ENCODE measurements around the gene TMEM220. TPM values are rescaled to one million over a fixed set of nuclear protein-coding genes. Genes with fewer than 3 reads are reported as not detected.

The TMEM220 gene
- total RNA-seq, 1 experiment from 2014 or later, result 4.0 TPM

DNA sequence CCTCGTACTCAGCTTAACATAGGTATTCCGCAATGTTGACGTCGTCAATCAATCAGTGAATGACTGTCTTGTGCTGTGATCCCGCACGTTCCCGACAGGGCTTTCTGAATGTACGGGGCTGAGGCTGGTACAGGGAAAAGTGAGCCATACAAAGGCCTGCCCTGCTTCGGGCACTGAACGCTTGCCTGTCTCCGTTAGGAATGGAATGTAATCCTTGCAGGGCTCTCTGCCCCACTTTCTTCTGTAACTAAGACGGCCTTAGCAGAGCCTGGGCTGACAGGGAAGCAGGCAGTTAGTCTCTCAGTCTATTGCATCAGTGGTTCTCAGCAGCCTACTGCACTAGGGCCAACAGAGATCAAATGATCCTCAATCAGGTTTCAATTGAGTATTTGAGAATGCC lies 56.5 kb downstream of the TMEM220 start (continued):
- TF ChIP-seq, protein P1, sequence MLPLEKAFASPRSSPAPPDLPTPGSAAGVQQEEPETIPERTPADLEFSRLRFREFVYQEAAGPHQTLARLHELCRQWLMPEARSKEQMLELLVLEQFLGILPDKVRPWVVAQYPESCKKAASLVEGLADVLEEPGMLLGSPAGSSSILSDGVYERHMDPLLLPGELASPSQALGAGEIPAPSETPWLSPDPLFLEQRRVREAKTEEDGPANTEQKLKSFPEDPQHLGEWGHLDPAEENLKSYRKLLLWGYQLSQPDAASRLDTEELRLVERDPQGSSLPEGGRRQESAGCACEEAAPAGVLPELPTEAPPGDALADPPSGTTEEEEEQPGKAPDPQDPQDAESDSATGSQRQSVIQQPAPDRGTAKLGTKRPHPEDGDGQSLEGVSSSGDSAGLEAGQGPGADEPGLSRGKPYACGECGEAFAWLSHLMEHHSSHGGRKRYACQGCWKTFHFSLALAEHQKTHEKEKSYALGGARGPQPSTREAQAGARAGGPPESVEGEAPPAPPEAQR (CRISPR knock-in tag; IDR thresholded peaks at IDR 0.05), result no peak
- TF ChIP-seq SMAD3 (CRISPR knock-in tag; IDR thresholded peaks at IDR 0.05; ENCODE audit: borderline replicate concordance) (no peak), GABPB1 (CRISPR knock-in tag; IDR thresholded peaks at IDR 0.05) (no peak), ZNF416 (CRISPR knock-in tag; IDR thresholded peaks at IDR 0.05) (no peak), NR2C2 (CRISPR knock-in tag; IDR thresholded peaks at IDR 0.05) (no peak), GRHL2 (CRISPR knock-in tag; IDR thresholded peaks at IDR 0.05; ENCODE audit: insufficient replicate concordance, severe bottlenecking) (no peak), ZNF138 (CRISPR knock-in tag; conservative IDR thresholded peaks at IDR 0.05) (no peak), JAZF1 (CRISPR knock-in tag; IDR thresholded peaks at IDR 0.05) (no peak)
- TF ChIP-seq, protein P2, sequence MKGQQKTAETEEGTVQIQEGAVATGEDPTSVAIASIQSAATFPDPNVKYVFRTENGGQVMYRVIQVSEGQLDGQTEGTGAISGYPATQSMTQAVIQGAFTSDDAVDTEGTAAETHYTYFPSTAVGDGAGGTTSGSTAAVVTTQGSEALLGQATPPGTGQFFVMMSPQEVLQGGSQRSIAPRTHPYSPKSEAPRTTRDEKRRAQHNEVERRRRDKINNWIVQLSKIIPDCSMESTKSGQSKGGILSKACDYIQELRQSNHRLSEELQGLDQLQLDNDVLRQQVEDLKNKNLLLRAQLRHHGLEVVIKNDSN (CRISPR knock-in tag; IDR thresholded peaks at IDR 0.05), result no peak

DNA sequence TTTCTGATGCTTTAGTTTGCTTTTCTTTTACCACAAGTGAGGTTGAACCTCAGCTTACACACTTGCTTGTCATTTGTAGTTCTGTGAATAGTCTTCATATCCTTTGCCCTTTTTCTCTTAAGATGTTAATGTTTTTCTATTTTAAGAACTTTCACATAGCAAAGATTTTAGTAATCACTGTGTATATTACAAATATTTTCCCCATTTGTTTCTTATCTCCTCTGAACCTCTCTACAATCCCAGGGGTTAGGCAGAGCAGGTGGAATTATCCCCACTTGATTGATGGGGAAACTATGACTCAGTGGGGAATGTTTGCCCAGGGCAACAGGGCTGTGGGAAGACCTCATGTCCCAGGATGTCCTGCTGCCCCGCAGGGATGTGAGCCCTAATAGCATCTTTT lies 61.0 kb downstream of the TMEM220 start:
- ChIA-PET CTCF (interaction anchor here (1.1 kb wide), 1 partner anchor 40 kb away, joined by 3 read pairs; no protein-coding TSS in a partner anchor), POLR2A (no interaction called here)
- no peaks in the 10 kb centered on the region for H3K27me3 Mint-ChIP-seq (ENCODE audit: low read depth)
- no peak overlapping the region for H3K27ac Mint-ChIP-seq
- DNase-seq (ENCODE audit: low spot score) (no peak), ATAC-seq (no peak)
- TF ChIP-seq ZNF423 (CRISPR knock-in tag; IDR thresholded peaks at IDR 0.05) (no peak), FOXK1 (CRISPR knock-in tag; IDR thresholded peaks at IDR 0.05) (no peak), CREB1 (CRISPR knock-in tag; IDR thresholded peaks at IDR 0.05) (no peak), FOXP1 (CRISPR knock-in tag; IDR thresholded peaks at IDR 0.05; ENCODE audit: borderline replicate concordance) (no peak), ZNF219 (CRISPR knock-in tag; IDR thresholded peaks at IDR 0.05; ENCODE audit: borderline replicate concordance) (no peak)
- TF ChIP-seq, protein P1 (CRISPR knock-in tag; IDR thresholded peaks at IDR 0.05), result no peak
- TF ChIP-seq, protein P3, sequence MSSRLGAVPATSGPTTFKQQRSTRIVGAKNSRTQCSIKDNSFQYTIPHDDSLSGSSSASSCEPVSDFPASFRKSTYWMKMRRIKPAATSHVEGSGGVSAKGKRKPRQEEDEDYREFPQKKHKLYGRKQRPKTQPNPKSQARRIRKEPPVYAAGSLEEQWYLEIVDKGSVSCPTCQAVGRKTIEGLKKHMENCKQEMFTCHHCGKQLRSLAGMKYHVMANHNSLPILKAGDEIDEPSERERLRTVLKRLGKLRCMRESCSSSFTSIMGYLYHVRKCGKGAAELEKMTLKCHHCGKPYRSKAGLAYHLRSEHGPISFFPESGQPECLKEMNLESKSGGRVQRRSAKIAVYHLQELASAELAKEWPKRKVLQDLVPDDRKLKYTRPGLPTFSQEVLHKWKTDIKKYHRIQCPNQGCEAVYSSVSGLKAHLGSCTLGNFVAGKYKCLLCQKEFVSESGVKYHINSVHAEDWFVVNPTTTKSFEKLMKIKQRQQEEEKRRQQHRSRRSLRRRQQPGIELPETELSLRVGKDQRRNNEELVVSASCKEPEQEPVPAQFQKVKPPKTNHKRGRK (CRISPR knock-in tag; IDR thresholded peaks at IDR 0.05; ENCODE audit: borderline replicate concordance), result no peak
- no peaks in the 10 kb centered on the region for H3K9me3 Mint-ChIP-seq
- no peak overlapping the region for H3K4me3 Mint-ChIP-seq
- no peaks in the 10 kb centered on the region; the same call in 1 of the 2 replicates for H3K36me3 Mint-ChIP-seq
- no peaks in the 10 kb centered on the region for H3K4me1 Mint-ChIP-seq

DNA sequence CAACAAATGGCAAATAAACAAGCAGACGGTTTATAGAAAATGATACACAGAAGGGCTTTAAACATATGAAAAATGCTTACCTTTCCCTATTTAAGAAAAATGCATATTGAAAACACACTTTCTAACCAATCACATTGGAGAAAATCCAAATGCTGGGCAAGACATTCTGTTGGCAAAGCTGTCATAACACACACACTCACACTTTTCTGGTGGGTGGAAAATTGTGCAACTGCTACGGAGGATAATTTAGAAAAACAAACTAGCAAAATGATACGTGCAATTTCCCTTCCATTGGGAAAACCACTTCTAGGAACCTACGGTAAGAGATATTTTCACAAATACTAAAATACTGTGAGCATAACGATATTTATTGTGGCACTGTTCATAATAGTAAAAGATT lies 62.9 kb downstream of the TMEM220 start:
- ATAC-seq, result no peak
- Mint-ChIP-seq H3K36me3 (no peaks in the 10 kb centered on the region; the same call in 1 of the 2 replicates), H3K4me1 (no peaks in the 10 kb centered on the region), H3K4me3 (no peak overlapping the region), H3K27ac (no peak overlapping the region), H3K9me3 (no peaks in the 10 kb centered on the region), H3K27me3 (ENCODE audit: low read depth) (no peaks in the 10 kb centered on the region)
- no peak for DNase-seq (ENCODE audit: low spot score)
- TF ChIP-seq, protein P4, sequence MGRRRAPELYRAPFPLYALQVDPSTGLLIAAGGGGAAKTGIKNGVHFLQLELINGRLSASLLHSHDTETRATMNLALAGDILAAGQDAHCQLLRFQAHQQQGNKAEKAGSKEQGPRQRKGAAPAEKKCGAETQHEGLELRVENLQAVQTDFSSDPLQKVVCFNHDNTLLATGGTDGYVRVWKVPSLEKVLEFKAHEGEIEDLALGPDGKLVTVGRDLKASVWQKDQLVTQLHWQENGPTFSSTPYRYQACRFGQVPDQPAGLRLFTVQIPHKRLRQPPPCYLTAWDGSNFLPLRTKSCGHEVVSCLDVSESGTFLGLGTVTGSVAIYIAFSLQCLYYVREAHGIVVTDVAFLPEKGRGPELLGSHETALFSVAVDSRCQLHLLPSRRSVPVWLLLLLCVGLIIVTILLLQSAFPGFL (CRISPR knock-in tag; IDR thresholded peaks at IDR 0.05; ENCODE audit: borderline replicate concordance), result no peak
- no peak for TF ChIP-seq NR2C2 (CRISPR knock-in tag; IDR thresholded peaks at IDR 0.05)
- TF ChIP-seq, protein P5, sequence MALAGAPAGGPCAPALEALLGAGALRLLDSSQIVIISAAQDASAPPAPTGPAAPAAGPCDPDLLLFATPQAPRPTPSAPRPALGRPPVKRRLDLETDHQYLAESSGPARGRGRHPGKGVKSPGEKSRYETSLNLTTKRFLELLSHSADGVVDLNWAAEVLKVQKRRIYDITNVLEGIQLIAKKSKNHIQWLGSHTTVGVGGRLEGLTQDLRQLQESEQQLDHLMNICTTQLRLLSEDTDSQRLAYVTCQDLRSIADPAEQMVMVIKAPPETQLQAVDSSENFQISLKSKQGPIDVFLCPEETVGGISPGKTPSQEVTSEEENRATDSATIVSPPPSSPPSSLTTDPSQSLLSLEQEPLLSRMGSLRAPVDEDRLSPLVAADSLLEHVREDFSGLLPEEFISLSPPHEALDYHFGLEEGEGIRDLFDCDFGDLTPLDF (CRISPR knock-in tag; IDR thresholded peaks at IDR 0.05), result no peak
- TF ChIP-seq, protein P6, sequence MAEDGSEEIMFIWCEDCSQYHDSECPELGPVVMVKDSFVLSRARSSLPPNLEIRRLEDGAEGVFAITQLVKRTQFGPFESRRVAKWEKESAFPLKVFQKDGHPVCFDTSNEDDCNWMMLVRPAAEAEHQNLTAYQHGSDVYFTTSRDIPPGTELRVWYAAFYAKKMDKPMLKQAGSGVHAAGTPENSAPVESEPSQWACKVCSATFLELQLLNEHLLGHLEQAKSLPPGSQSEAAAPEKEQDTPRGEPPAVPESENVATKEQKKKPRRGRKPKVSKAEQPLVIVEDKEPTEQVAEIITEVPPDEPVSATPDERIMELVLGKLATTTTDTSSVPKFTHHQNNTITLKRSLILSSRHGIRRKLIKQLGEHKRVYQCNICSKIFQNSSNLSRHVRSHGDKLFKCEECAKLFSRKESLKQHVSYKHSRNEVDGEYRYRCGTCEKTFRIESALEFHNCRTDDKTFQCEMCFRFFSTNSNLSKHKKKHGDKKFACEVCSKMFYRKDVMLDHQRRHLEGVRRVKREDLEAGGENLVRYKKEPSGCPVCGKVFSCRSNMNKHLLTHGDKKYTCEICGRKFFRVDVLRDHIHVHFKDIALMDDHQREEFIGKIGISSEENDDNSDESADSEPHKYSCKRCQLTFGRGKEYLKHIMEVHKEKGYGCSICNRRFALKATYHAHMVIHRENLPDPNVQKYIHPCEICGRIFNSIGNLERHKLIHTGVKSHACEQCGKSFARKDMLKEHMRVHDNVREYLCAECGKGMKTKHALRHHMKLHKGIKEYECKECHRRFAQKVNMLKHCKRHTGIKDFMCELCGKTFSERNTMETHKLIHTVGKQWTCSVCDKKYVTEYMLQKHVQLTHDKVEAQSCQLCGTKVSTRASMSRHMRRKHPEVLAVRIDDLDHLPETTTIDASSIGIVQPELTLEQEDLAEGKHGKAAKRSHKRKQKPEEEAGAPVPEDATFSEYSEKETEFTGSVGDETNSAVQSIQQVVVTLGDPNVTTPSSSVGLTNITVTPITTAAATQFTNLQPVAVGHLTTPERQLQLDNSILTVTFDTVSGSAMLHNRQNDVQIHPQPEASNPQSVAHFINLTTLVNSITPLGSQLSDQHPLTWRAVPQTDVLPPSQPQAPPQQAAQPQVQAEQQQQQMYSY (CRISPR knock-in tag; IDR thresholded peaks at IDR 0.05), result no peak
- no peak for TF ChIP-seq JUN (CRISPR knock-in tag; IDR thresholded peaks at IDR 0.05)
- TF ChIP-seq MXD4 (CRISPR knock-in tag; IDR thresholded peaks at IDR 0.05; ENCODE audit: borderline replicate concordance), result no peak
- ChIA-PET POLR2A (interaction anchor here (0.6 kb wide), 1 partner anchor 37 kb away, joined by 4 read pairs; no protein-coding TSS in a partner anchor), CTCF (interaction anchor here (0.7 to 1.7 kb wide), 2 partner anchors 21 to 440 kb away, joined by 3 to 8 read pairs; no protein-coding TSS in a partner anchor)
